H54 (cell line): ENCODE measurements around the gene TUBB2B.

Source experiments
- DNase-seq: peaks from one replicate; pipeline ENCODE4 v3.0.0; 2011; ENCODE audit warnings: low spot score, mixed read lengths; ENCODE audit not compliant: insufficient read length
- FAIRE-seq: peaks from 3 replicates; lab custom pipeline; 2011; peaks lifted over from hg19 to GRCh38; lab: Jason Lieb, UNC
- POLR2A ChIP-seq: IDR thresholded peaks from 2 replicates; pipeline ENCODE4 v1.6.1; 2011; ENCODE audit warnings: low read depth, mild to moderate bottlenecking, low read length

TUBB2B gene

GRCh38 chr6:3227363-3228045, at the start of gene TUBB2B:
Gene TUBB2B, minus strand, starts transcription at chr6:3227653. Its CDS starts 110 bp downstream, at chr6:3227543.
- no peak for DNase-seq
- TF ChIP-seq POLR2A = no peak
- FAIRE-seq = no peak

- FAIRE-seq (no peak), DNase-seq (no peak)
- no peak for TF ChIP-seq POLR2A
These were observed 49.8 kb upstream of the TUBB2B start for GRCh38 chr6:3277251-3277650.

- FAIRE-seq (no peak), DNase-seq (no peak)
- TF ChIP-seq POLR2A = no peak
These were observed 49.0 kb upstream of the TUBB2B start for GRCh38 chr6:3276174-3277167.

- DNase-seq (no peak), FAIRE-seq (no peak)
- no peak for TF ChIP-seq POLR2A
These were observed 46.5 kb upstream of the TUBB2B start for GRCh38 chr6:3273707-3274521.

- FAIRE-seq (no peak), DNase-seq (no peak)
- no peak for TF ChIP-seq POLR2A
These were observed 45.6 kb upstream of the TUBB2B start for GRCh38 chr6:3272911-3273547.

GRCh38 chr6:3271756-3272155, 44.3 kb upstream of the TUBB2B start:
- FAIRE-seq = no peak
- no peak for TF ChIP-seq POLR2A

GRCh38 chr6:3270258-3270657, 42.8 kb upstream of the TUBB2B start:
- TF ChIP-seq POLR2A = no peak
- DNase-seq = no peak
- no peak for FAIRE-seq

More at GRCh38 chr6:3271756-3272155, 44.3 kb upstream of the TUBB2B start:
- DNase-seq = no peak

GRCh38 chr6:3269281-3269975, 42.0 kb upstream of the TUBB2B start:
- no peak for FAIRE-seq

GRCh38 chr6:3268680-3269079, 41.2 kb upstream of the TUBB2B start:
- no peak for FAIRE-seq
- TF ChIP-seq POLR2A = no peak

More at GRCh38 chr6:3269281-3269975, 42.0 kb upstream of the TUBB2B start:
- no peak for TF ChIP-seq POLR2A
- no peak for DNase-seq

GRCh38 chr6:3267162-3267561, 39.7 kb upstream of the TUBB2B start:
- FAIRE-seq (no peak), DNase-seq (no peak)
- TF ChIP-seq POLR2A = no peak

More at GRCh38 chr6:3268680-3269079, 41.2 kb upstream of the TUBB2B start:
- no peak for DNase-seq

- FAIRE-seq (no peak), DNase-seq (no peak)
- TF ChIP-seq POLR2A = no peak
These were observed 38.7 kb upstream of the TUBB2B start for GRCh38 chr6:3266170-3266569.

- DNase-seq (no peak), FAIRE-seq (no peak)
- TF ChIP-seq POLR2A = no peak
These were observed 38.2 kb upstream of the TUBB2B start for GRCh38 chr6:3265671-3266070.
